K562 (cell line): Measurements from ENCODE around the gene USP49. TPM values are rescaled to one million over a fixed set of nuclear protein-coding genes. Genes with fewer than 3 reads are reported as not detected.
A peak's percentile ranks its signal among the peaks of the same experiment; 100 is the strongest.

Source experiments
- ARID2 ChIP-seq: fragments of 450-650 bp; IDR thresholded peaks from 2 replicates; pipeline ENCODE4 v1.6.1; 2017; ENCODE audit warnings: antibody characterized with exemption, mild to moderate bottlenecking
- ARID3A ChIP-seq: IDR thresholded peaks from 2 replicates; pipeline ENCODE4 v1.6.1; 2012; ENCODE audit warnings: low read depth, low read length, improper control_type of control experiment, borderline replicate concordance
- CC2D1A ChIP-seq: fragments of 450-650 bp; IDR thresholded peaks from 2 replicates; pipeline ENCODE4 v1.6.1; 2017; ENCODE audit warnings: mild to moderate bottlenecking
- CSDE1 ChIP-seq, 2 experiments: fragments of 450-650 bp; IDR thresholded peaks; 2 replicates each; pipeline ENCODE4 v1.6.1; 2016; ENCODE audit warnings: mild to moderate bottlenecking in 1 of 2
- DMBX1 ChIP-seq: fragments of 250-450 bp; sonication (Bioruptor Pico); IDR thresholded peaks from 2 replicates; pipeline ENCODE4 v1.8.0; 2022; ENCODE audit warnings: inconsistent platforms, mild to moderate bottlenecking, moderate library complexity, borderline replicate concordance
- ETV6 ChIP-seq, 3 experiments: fragments of 150-350 bp in 1 of 3; sonication (generic) in 1 of 3; formaldehyde crosslinking in 1 of 3; IDR thresholded peaks; 2 replicates each; pipeline versions ENCODE4 v1.6.1 to v1.8.0; 2014 to 2022; ENCODE audit warnings: borderline replicate concordance in 2 of 3, low read depth in 2 of 3, antibody characterized with exemption in 1 of 3, low read length in 1 of 3, mild to moderate bottlenecking in 1 of 3, missing genetic modification reagents in 1 of 3
- HNRNPLL ChIP-seq: fragments of 200-400 bp; formaldehyde crosslinking; IDR thresholded peaks from 2 replicates; pipeline ENCODE4 v1.6.1; 2017; ENCODE audit warnings: low read length, low read depth, mild to moderate bottlenecking; ENCODE audit not compliant: poor library complexity, severe bottlenecking
- KLF16 ChIP-seq: IDR thresholded peaks from 2 replicates; pipeline ENCODE4 v1.6.1; 2016; ENCODE audit warnings: antibody characterized with exemption
- MXD1 ChIP-seq: fragments of 250-450 bp; sonication (Bioruptor Pico); IDR thresholded peaks from 2 replicates; pipeline ENCODE4 v1.8.0; 2021; ENCODE audit warnings: borderline replicate concordance, mild to moderate bottlenecking, moderate library complexity; ENCODE audit not compliant: poor library complexity, severe bottlenecking
- POLR2H ChIP-seq: IDR thresholded peaks from 2 replicates; pipeline ENCODE4 v1.6.1; 2016; ENCODE audit warnings: missing genetic modification characterization, low read depth, mild to moderate bottlenecking, control low read depth, missing compliant biosample characterization, moderate library complexity
- RERE ChIP-seq: sonication (generic); formaldehyde crosslinking; IDR thresholded peaks from 2 replicates; pipeline ENCODE4 v1.8.0; 2023; ENCODE audit warnings: missing genetic modification reagents, mild to moderate bottlenecking, borderline replicate concordance
- RNF2 ChIP-seq: sonication (generic); IDR thresholded peaks from 2 replicates; pipeline ENCODE4 v1.6.1; 2016
- SOX6 ChIP-seq: fragments of 450-650 bp; IDR thresholded peaks from 2 replicates; pipeline ENCODE4 v1.6.1; 2014; ENCODE audit warnings: mild to moderate bottlenecking
- TCF7L2 ChIP-seq: fragments of 150-350 bp; IDR thresholded peaks from 2 replicates; pipeline ENCODE4 v1.6.1; 2016; ENCODE audit warnings: low read depth, mild to moderate bottlenecking, low read length, moderate library complexity
- TCFL5 ChIP-seq: fragments of 250-450 bp; sonication (Bioruptor Pico); conservative IDR thresholded peaks from 2 replicates; pipeline ENCODE4 v1.6.1; 2021; ENCODE audit warnings: mild to moderate bottlenecking, moderate library complexity, matching md5 sums
- U2AF1 ChIP-seq: fragments of 200-400 bp; formaldehyde crosslinking; optimal IDR thresholded peaks from 2 replicates; pipeline ENCODE3; 2017; ENCODE audit warnings: mild to moderate bottlenecking, low read depth, low read length, moderate library complexity
- ZNF134 ChIP-seq: fragments of 250-450 bp; sonication (Bioruptor Pico); conservative IDR thresholded peaks from 2 replicates; pipeline ENCODE4 v1.4.0; 2020
- ZNF449 ChIP-seq: fragments of 250-450 bp; sonication (Bioruptor Pico); IDR thresholded peaks from 2 replicates; pipeline ENCODE4 v1.8.0; 2022; ENCODE audit warnings: moderate library complexity, mild to moderate bottlenecking, inconsistent platforms
- polyA plus RNA-seq, 8 experiments: library from polyadenylated mRNA; depleted of rRNA in 4 of 8; stranded (reverse) in 5 of 8; unstranded in 3 of 8; fragments of >200 nt; fragmentation: Nextera tagmentation in 2 of 8; fragmentation: Illumina TruSeq in 1 of 8; extraction: Ambion mirVana in 2 of 8; extraction: Trizol in 1 of 8; gene quantifications; 2 replicates each; pipeline versions ENCODE4 v1.2.1 to v1.2.3, GENCODE V29; 2011 to 2014; ENCODE audit warnings: inconsistent platforms in 1 of 8, missing spikeins in 1 of 8
- total RNA-seq, 7 experiments: library from RNA; depleted of rRNA in 6 of 7; stranded (reverse); fragments of >200 nt in 6 of 7; fragmentation: Illumina TruSeq in 2 of 7; extraction: Trizol in 2 of 7; gene quantifications; 2 replicates each; pipeline versions ENCODE4 v1.2.1 to v1.2.3, GENCODE V29; 2011 to 2021; ENCODE audit warnings: low replicate concordance in 1 of 7

USP49 gene
- total and polyA plus RNA-seq, 9 of the 15 experiments (the other 6 are each of a cell fraction or from before 2014, with no cell fraction given), result 1.0 to 9.9 (median 6.5) TPM

- no peak for TF ChIP-seq RERE (CRISPR knock-in tag)
- no peak for TF ChIP-seq DMBX1 (CRISPR knock-in tag)
- TF ChIP-seq CSDE1 (IDR thresholded peaks at IDR 0.05), result no peak
- TF ChIP-seq ETV6 (IDR thresholded peaks at IDR 0.05; ENCODE audit: borderline replicate concordance in 1 of 2, low read depth in 2 of 2, low read length in 1 of 2), result no peak
- no peak for TF ChIP-seq ETV6 (CRISPR knock-in tag; IDR thresholded peaks at IDR 0.05; ENCODE audit: borderline replicate concordance)
- no peak for TF ChIP-seq ZNF134 (CRISPR knock-in tag)
- TF ChIP-seq RNF2, result no peak
- no peak for TF ChIP-seq KLF16
- TF ChIP-seq U2AF1, result no peak
- no peak for TF ChIP-seq ARID3A
- TF ChIP-seq MXD1 (CRISPR knock-in tag), result no peak
- no peak for TF ChIP-seq POLR2H (tag)
- no peak for TF ChIP-seq ZNF449 (CRISPR knock-in tag)
- no peak for TF ChIP-seq SOX6
- TF ChIP-seq TCFL5, result no peak
- TF ChIP-seq TCF7L2, result no peak
- peak; percentile 38; the same call in 1 of the 2 replicates for TF ChIP-seq ARID2
- TF ChIP-seq CC2D1A, result 0 out of 2 replicates have a peak, but pooled peaks have one; percentile 25
- peak; percentile 38 for TF ChIP-seq HNRNPLL
Measured at GRCh38 chr6:41894366-41895299, 542 bp downstream of the USP49 start (continued).
